MM.1S (cell line): ENCODE results near the gene RAB11FIP2.

Experiments used
- DNase-seq: peaks from one replicate; pipeline ENCODE4 v3.0.0-alpha.2; 2015
- H2AFZ ChIP-seq: fragments of 300-600 bp; sonication (generic); 2 replicates; pipeline ENCODE4 v1.6.0; 2016; ENCODE audit warnings: antibody characterized with exemption, low read length
- H3F3A ChIP-seq: fragments of 300-600 bp; sonication (generic); 2 replicates; pipeline ENCODE4 v1.6.1; 2016; ENCODE audit warnings: mild to moderate bottlenecking, antibody characterized with exemption, low read length, moderate library complexity, mixed read lengths; ENCODE audit not compliant: insufficient read depth
- H3K27ac ChIP-seq: fragments of 300-600 bp; sonication (generic); 2 replicates; pipeline ENCODE4 v1.5.1; 2016; ENCODE audit warnings: mild to moderate bottlenecking, low read length
- H3K27me3 ChIP-seq: fragments of 300-600 bp; sonication (generic); replicated peaks from 2 replicates; pipeline ENCODE4 v1.6.0; 2016; ENCODE audit warnings: low read length; ENCODE audit not compliant: insufficient read depth
- H3K36me3 ChIP-seq: fragments of 300-600 bp; sonication (generic); replicated peaks from 2 replicates; pipeline ENCODE4 v1.6.1; 2016; ENCODE audit warnings: mild to moderate bottlenecking, low read length, mixed read lengths; ENCODE audit not compliant: insufficient read depth
- H3K4me1 ChIP-seq: fragments of 300-600 bp; sonication (generic); 2 replicates; pipeline ENCODE4 v1.6.1; 2016; ENCODE audit warnings: low read length, mixed read lengths
- H3K4me2 ChIP-seq: fragments of 300-600 bp; sonication (generic); 2 replicates; pipeline ENCODE4 v1.6.0; 2016; ENCODE audit warnings: low read depth, low read length
- H3K4me3 ChIP-seq: fragments of 300-600 bp; sonication (generic); 2 replicates; pipeline ENCODE4 v1.5.1; 2016; ENCODE audit warnings: low read length, mixed read lengths
- H3K79me2 ChIP-seq: fragments of 300-600 bp; sonication (generic); 2 replicates; pipeline ENCODE4 v1.6.1; 2016; ENCODE audit warnings: mixed run types, low read length, mixed read lengths
- H3K9ac ChIP-seq: fragments of 300-600 bp; sonication (generic); 2 replicates; pipeline ENCODE4 v1.6.1; 2016; ENCODE audit warnings: low read length, mixed read lengths
- H3K9me2 ChIP-seq: fragments of 300-600 bp; sonication (generic); replicated peaks from 2 replicates; pipeline ENCODE4 v1.6.1; 2016; ENCODE audit warnings: mild to moderate bottlenecking, low read length, mixed read lengths; ENCODE audit not compliant: insufficient read depth
- H3K9me3 ChIP-seq: fragments of 300-600 bp; sonication (generic); replicated peaks from 2 replicates; pipeline ENCODE4 v1.6.1; 2016; ENCODE audit warnings: mild to moderate bottlenecking, low read length, mixed read lengths; ENCODE audit not compliant: insufficient read depth
- H4K20me1 ChIP-seq: fragments of 300-600 bp; sonication (generic); 2 replicates; pipeline ENCODE4 v1.6.1; 2016; ENCODE audit warnings: mild to moderate bottlenecking, low read length, moderate library complexity, mixed read lengths; ENCODE audit not compliant: insufficient read depth
- EZH2 ChIP-seq: fragments of 300-600 bp; sonication (generic); optimal IDR thresholded peaks from 2 replicates; pipeline ENCODE3; 2017; ENCODE audit warnings: low read depth, mild to moderate bottlenecking, antibody characterized with exemption, low read length, mixed read lengths
- EZH2phosphoT487 ChIP-seq: fragments of 300-600 bp; sonication (generic); IDR thresholded peaks from 2 replicates; pipeline ENCODE4 v1.6.1; 2018; ENCODE audit warnings: antibody characterized with exemption, low read length
- TF ChIP-seq, protein P1 (sequence below): fragments of 300-600 bp; sonication (generic); IDR thresholded peaks from 2 replicates; pipeline ENCODE4 v1.5.1; 2016; ENCODE audit warnings: antibody characterized with exemption, low read length, mixed read lengths

Gene RAB11FIP2

DNA sequence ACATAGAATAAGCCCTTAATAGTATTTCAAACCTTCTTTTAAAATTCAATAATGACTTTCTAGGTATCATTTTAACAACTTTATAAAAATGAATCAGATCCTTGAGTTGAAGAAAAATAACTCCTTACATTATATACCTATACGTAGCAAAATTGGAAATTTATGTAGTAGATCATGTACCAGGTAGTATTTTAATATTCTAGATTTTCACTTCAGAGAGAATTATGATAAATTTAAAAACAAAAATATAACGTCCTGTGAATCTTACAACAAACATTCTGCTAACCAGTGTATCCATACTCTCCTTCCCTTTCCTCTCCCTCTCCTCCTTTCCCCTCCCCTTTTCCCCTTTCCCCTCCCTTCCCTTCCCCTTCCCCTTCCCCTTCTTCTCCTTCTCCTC, 6.1 kb upstream of the RAB11FIP2 start:
- H3K27me3 ChIP-seq = no peaks in the 10 kb centered on the region
- no peaks in the 10 kb centered on the region for H3K79me2 ChIP-seq
- no peak overlapping the region for H2AFZ ChIP-seq
- H3F3A ChIP-seq = no peaks in the 10 kb centered on the region
- no peak overlapping the region for H3K4me3 ChIP-seq
- H3K27ac ChIP-seq = no peak overlapping the region
- no peaks in the 10 kb centered on the region for H3K36me3 ChIP-seq
- DNase-seq = no peak
- no peak overlapping the region for H3K4me2 ChIP-seq
- no peaks in the 10 kb centered on the region for H4K20me1 ChIP-seq
- H3K9me3 ChIP-seq = no peaks in the 10 kb centered on the region
- H3K9ac ChIP-seq = no peak overlapping the region
- no peaks in the 10 kb centered on the region for H3K9me2 ChIP-seq
- TF ChIP-seq, protein P1, sequence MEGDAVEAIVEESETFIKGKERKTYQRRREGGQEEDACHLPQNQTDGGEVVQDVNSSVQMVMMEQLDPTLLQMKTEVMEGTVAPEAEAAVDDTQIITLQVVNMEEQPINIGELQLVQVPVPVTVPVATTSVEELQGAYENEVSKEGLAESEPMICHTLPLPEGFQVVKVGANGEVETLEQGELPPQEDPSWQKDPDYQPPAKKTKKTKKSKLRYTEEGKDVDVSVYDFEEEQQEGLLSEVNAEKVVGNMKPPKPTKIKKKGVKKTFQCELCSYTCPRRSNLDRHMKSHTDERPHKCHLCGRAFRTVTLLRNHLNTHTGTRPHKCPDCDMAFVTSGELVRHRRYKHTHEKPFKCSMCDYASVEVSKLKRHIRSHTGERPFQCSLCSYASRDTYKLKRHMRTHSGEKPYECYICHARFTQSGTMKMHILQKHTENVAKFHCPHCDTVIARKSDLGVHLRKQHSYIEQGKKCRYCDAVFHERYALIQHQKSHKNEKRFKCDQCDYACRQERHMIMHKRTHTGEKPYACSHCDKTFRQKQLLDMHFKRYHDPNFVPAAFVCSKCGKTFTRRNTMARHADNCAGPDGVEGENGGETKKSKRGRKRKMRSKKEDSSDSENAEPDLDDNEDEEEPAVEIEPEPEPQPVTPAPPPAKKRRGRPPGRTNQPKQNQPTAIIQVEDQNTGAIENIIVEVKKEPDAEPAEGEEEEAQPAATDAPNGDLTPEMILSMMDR = no peak
- no peak for TF ChIP-seq EZH2
- TF ChIP-seq EZH2phosphoT487 = no peak
- no peaks in the 10 kb centered on the region for H3K4me1 ChIP-seq

DNA sequence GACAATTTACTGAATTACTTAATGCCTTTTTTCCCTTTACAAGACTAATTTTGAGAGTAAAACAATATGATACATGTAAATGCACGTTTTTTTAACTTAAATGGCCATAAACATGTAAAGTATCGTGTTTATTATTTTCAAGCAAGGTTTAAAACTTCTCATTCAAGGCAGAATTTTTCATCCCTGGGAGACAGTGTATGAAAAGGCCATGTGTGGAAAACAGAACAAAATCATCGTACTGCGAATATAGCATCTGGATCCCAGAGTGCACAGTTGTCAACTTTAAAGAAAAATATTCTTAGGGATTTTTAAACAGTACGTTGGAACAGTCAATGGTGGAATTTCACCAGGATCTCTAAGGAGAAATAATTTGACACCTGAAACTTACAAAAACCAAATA, 1.1 kb upstream of the RAB11FIP2 start:
- no peak overlapping the region for H3K4me2 ChIP-seq
- peaks cover 28% of the 10 kb centered on the region for H3K79me2 ChIP-seq
- H3K9me3 ChIP-seq = no peaks in the 10 kb centered on the region
- no peak overlapping the region for H3K9ac ChIP-seq
- peaks cover 8% of the 10 kb centered on the region; the same call in 1 of the 2 replicates for H3K4me1 ChIP-seq
- H4K20me1 ChIP-seq = no peaks in the 10 kb centered on the region
- no peak overlapping the region for H3K27ac ChIP-seq
- no peaks in the 10 kb centered on the region for H3K36me3 ChIP-seq
- no peaks in the 10 kb centered on the region for H3K9me2 ChIP-seq
- TF ChIP-seq EZH2 (no peak), EZH2phosphoT487 (no peak)
- TF ChIP-seq, protein P1 = no peak
- H3K4me3 ChIP-seq = no peak overlapping the region
- H3F3A ChIP-seq = 0 out of 2 replicates have a peak, but pooled peaks cover 5% of the 10 kb centered on the region
- no peak for DNase-seq
- H2AFZ ChIP-seq = no peak overlapping the region
- no peaks in the 10 kb centered on the region for H3K27me3 ChIP-seq

DNA sequence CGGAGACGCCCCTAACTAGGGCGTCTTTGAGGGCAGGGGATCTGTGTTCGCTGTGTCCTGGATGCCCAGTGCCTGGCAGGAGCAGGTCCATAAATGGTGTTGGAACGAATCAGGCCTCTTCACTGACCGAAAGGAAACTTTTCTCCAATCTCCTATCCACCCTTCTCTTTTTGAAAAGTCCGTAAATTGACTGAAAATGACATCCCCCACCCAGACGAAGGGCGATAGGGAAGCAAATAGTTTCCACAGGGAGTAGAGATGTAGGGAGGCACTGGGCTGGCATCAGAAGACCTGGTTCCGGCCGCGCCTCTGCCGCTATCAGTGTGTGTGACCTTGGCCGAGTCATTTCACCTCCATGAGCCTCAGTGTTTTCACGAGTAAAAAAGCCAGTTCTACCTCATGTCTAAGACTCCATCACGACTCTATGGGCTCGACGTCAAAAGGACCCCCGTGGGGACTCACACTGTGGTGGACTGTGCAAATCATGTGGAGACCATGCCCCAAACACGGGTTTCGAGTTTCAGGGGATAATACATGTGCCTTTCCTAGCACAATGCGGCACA, 497 bp upstream of the RAB11FIP2 start:
- peak overlapping the region; percentile 98 for H2AFZ ChIP-seq
- peak overlapping the region; percentile 67 for H3K4me2 ChIP-seq
- H3K4me1 ChIP-seq = peaks cover 8% of the 10 kb centered on the region; the same call in 1 of the 2 replicates
- no peaks in the 10 kb centered on the region for H3K36me3 ChIP-seq
- peak overlapping the region; percentile 49; the same call in 1 of the 2 replicates for H3K27ac ChIP-seq
- peak overlapping the region; percentile 91 for H3K4me3 ChIP-seq
- peak overlapping the region; percentile 69; the same call in 1 of the 2 replicates for H3K9ac ChIP-seq
- no peaks in the 10 kb centered on the region for H4K20me1 ChIP-seq
- H3K9me3 ChIP-seq = no peaks in the 10 kb centered on the region
- TF ChIP-seq EZH2phosphoT487 (no peak), EZH2 (no peak)
- TF ChIP-seq, protein P1 = no peak
- H3K9me2 ChIP-seq = no peaks in the 10 kb centered on the region
- H3K27me3 ChIP-seq = no peaks in the 10 kb centered on the region
- H3K79me2 ChIP-seq = peaks cover 28% of the 10 kb centered on the region
- DNase-seq = no peak
- H3F3A ChIP-seq = 0 out of 2 replicates have a peak, but pooled peaks cover 5% of the 10 kb centered on the region
